Amniotic epithelial cell (primary cell): ENCODE data around the gene NME5.
"Not testable (repeated sequence)": the region's sequence is repeated elsewhere in the genome, so short reads cannot be mapped to it uniquely, and the experiment has no call there.

Experiments
- DNase-seq: peaks from one replicate; pipeline ENCODE4 v3.0.0-alpha.2; 2010; ENCODE audit warnings: low read depth

The NME5 gene, protein sequence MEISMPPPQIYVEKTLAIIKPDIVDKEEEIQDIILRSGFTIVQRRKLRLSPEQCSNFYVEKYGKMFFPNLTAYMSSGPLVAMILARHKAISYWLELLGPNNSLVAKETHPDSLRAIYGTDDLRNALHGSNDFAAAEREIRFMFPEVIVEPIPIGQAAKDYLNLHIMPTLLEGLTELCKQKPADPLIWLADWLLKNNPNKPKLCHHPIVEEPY

GRCh38 chr5:138138949-138139780, at the start of gene NME5:
Gene NME5, minus strand, starts transcription at chr5:138139428. Its CDS starts 648 bp downstream, at chr5:138138780.
- peak; percentile 65 for DNase-seq

DNA sequence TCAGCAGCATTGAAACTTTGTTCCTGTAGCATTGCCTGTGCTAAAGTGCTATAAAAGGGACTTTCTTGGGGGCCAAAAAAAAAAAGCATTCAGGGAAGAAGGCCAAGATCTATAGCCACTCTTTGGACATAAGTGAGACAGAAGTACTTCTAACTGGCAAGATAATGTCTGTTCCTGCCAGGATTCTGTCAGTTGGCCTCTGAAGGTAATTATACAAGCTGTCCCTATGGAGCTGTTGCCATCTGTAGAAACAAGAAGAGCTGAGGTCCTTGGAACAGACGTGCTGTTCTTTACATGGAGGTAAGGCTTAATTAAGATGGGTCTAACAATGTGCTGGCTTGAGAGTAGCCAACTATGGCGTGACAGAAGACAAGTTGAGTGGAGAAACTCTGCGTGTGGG, 49.4 kb upstream of the NME5 start:
- no peak for DNase-seq

- no peak for DNase-seq
Measured at GRCh38 chr5:138186002-138186447, 46.8 kb upstream of the NME5 start.

DNA sequence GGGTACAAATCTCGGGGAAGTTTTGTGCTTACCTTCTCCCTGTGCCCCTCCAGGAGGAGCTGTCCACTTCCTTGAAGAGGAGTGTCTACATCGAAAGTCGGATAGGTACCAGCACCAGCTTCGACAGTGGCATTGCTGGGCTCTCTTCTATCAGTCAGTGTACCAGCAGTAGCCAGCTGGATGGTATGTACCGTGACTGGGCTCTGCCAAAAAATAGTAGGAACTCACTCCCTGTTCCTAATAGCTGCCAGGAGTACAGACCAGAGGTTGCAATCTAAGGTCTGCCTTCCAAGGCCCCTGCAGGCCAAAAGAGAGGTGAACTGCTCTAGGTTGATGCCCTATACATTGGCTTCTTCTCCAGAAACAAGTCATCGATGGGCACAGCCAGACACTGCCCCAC, 43.6 kb upstream of the NME5 start:
- no peak for DNase-seq

- DNase-seq = no peak
Measured at GRCh38 chr5:138180841-138181240, 41.6 kb upstream of the NME5 start.

- peak; percentile 57 for DNase-seq
Measured at GRCh38 chr5:138180183-138180782, 41.1 kb upstream of the NME5 start.

DNA sequence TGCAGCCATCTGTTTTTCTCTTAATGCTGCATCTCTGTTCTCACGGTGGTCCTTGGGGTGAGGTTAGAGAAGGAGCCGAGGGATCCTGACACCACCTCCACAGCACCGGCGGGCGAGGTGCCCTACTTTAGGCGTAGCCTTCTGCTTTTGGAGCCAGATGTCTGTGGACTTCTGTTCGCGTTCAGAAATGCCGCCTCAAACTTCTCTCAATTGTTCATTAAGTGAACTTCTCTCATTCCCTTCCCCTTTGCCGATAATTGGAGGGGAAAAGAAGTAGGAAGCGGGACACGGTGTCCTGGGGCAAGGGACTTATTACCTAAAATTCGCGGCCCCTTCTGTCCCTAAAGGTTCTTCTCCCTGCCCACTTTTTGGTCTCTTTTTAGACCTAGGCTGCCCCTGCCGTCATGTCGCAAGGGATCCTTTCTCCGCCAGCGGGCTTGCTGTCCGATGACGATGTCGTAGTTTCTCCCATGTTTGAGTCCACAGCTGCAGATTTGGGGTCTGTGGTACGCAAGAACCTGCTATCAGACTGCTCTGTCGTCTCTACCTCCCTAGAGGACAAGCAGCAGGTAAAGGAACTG, 40.1 kb upstream of the NME5 start:
- no peak for DNase-seq

DNA sequence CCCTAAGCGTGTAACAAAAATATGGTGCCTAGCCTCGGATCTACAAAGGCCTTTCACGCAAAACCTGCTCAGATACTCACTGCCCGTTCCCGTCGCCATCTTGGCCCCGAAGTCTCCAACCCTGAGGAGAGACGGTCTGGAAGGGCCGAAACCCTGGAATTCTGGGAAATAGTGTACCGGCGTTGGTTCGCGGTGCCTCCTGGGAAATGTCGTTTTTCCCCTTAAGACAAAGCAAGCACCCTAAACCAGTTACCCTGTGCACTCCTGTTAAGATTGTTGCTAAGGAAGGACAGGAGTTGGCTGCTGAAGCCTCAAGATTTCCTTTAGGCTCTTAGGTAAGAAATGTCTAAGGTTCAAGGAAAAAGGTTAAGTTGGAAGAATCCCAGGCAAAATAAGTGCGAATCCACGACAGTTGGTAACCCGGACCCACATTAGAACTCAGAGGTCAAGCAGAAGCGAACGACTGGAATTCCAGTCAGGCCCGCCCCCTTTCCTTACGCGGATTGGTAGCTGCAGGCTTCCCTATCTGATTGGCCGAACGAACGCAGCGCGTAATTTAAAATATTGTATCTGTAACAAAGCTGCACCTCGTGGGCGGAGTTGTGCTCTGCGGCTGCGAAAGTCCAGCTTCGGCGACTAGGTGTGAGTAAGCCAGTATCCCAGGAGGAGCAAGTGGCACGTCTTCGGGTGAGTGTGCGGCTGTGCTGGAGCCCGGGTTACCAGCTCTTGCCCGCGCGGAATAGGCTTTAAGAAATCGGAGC, 39.5 kb upstream of the NME5 start, which contains the start of the genes BRD8 and KIF20A:
TSS of gene BRD8 (minus strand) at position 115 of the 761 bp plus-strand sequence. CDS start at position 99, 16 bp downstream.
TSS of gene KIF20A (plus strand) at position 597 of the 761 bp plus-strand sequence. CDS start 569 bp downstream, outside the sequence.
- DNase-seq = peak; percentile 95

DNA sequence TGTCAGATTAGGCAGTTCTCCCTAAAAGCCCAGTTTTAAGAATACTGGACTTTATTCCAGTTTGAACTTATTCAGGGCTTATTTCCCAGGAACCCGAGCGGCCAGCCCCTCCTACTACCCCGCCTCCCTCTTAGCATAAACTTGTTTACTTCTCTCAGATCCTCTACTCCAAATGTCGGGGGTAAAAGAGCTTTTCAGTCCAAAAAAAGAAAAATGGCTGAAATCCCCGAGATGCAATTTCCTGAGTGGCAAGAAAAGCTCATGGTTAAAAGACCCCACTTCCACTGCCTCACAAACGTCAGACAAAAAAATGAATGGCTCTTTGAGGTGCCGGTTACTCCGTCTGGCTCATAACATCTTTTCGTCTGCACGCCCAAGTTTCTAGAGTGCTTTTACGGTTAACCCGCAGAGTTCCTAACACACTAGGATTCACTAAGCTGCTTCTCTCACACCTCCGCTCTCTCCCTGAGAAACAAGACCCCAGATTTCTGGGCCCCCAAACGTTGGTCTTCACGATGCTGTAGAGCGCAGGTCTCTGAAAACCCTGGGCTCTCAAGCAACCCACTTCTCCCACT, 38.8 kb upstream of the NME5 start:
- DNase-seq = peak; percentile 18

DNA sequence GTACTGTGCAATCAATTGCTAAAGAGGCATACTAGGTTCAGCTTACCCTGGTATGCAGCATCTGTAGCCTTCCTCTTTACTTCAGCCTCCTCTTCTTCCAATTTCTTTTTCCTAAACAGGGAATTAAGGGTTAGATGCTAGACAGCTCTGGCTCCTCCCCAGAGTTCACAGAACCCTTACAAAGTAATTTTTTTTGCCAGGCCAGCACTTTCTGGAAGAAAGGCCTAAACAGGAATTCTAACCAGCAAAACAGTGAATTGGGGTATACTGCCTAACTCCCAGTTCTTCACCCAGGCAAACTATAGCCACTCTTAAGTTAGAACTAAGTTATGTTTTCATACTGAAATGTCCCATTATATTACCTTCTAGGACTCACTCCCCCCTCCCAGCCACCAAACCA, 31.1 kb upstream of the NME5 start:
- DNase-seq = no peak

GRCh38 chr5:138169124-138169523, 29.9 kb upstream of the NME5 start:
- DNase-seq = no peak

DNA sequence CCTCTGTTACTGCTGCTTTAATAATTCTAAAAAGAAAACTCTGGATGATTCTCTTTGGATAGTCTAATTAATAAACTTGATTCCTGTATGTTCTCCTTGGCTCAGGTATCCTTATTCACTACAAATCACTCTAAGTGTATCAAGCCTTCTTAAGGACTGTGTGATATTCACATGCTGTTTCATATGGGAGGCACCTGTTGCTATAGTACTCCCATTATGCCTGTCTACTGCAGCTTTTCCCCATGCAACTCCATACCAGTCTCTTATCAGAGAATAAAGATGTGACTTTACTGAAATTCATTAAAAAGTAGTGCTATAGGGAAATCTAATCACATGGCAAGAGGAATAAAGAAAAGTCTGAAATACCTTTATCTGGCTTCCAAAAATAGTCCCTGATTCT, 24.5 kb upstream of the NME5 start:
- DNase-seq = no peak

- no peak for DNase-seq
Measured at GRCh38 chr5:138160706-138161105, 21.5 kb upstream of the NME5 start.

DNA sequence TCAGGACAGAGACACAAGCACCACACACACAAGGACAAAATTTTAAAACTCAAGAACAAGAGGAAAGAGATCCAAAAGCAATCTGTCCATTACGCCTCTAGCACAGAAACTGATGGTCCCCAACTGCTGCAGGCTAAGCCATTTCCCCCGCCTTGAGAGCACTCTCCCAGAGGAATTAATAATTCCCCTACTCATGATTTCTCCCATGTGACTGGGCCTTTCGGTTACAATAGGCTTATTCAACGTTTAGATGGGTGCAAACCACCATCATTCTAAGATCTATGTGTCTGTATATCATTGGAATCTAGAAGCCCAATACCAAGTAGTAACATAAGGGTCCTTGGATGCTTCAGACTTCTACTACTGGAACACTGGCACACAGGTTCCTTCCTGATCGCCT, 20.4 kb upstream of the NME5 start:
- no peak for DNase-seq

- peak; percentile 14 for DNase-seq
Measured at GRCh38 chr5:138157626-138158025, 18.4 kb upstream of the NME5 start.

DNA sequence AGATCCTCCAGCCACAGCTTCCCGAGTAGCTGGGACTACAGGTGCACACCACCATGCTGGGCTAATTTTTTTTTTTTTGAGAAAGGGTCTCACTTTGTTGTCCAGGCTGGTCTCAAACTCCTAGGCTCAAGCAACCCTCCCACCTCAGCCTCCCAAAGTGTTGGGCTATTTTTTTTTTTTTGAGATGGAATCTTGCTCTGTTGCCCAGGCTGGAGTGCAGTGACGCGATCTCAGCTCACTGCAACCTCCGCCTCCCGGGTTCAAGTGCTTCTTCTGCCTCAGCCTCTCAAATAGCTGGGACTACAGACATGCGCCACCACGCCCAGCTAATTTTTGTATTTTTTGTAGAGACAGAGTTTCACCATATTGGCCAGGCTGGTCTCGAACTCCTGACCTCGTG, 16.7 kb upstream of the NME5 start:
- not testable (repeated sequence) for DNase-seq

GRCh38 chr5:138149530-138149929, 10.3 kb upstream of the NME5 start:
- peak; percentile 7 for DNase-seq

DNA sequence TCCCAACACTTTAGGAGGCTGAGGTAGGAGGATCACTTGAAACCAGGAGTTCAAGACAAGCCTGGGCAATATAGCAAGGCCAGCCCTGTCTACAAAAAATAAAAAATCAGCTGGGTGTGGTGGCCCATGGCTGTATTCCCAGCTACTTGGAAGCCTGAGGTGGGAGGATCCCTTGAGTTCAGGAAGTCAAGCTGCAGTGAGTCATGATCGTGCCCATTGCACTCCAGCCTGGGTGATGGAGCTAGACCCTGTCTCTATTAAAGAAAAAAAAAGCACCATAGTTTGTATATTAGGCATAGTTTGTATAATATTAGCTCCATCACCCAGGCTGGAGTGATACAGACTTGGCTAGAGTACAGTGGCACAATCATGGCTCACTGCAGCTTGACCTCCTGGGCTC, 9.6 kb upstream of the NME5 start:
- DNase-seq = peak; percentile 70

DNA sequence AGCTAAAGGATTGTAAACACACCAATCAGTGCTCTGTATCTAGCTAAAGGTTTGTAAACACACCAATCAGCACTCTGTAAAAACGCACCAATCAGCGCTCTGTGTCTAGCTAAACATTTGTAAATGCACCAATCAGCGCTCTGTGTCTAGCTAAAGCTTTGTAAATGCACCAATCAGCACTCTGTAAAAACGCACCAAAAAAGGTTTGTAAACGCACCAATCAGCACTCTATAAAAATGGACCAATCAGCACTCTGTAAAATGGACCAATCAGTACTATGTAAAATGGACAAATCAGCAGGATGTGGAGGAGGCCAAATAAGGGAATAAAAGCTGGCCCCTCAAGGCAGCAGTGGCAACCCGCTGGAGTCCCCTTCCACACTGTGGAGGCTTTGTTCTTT, 4.3 kb upstream of the NME5 start:
- not testable (repeated sequence) for DNase-seq

- DNase-seq = no peak
Measured at GRCh38 chr5:138141734-138142133, 2.5 kb upstream of the NME5 start.

DNA sequence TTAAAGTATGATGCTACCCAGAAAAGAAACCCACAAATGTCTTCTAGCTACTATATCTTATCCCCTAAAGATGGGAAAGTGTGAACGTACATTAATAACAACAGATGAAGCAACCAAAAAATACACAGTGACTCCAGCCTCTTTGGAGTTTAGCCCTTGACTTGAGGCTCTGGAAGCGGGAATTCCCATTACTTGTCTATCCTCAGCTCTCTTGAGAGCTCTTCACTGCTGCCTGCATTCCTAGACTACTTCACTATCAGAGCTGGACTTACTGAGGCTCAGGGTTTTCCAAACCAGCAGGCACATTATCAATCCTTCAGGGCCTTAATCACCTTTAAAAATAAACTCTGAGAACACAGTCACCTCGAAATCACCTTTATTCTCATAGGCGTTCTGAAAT, 1.0 kb upstream of the NME5 start:
- DNase-seq = no peak

DNA sequence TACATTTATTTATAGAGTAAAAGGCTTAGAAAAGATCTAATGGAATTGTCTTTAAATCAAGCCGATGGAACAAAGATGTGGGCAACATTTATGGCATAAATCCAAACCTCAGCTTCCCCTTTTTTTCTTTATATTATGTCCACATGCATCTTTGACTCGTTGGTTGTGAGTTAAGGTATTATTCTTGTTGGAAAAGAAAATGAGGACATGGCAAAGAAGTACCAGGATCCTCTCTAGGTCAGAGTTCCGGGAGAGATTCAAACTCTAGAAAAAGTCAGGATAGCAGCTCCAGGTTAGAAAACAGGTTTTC, 508 bp upstream of the NME5 start:
- no peak for DNase-seq
